GM21825 (cell line): ENCODE results near the gene GLYATL3.
"Not testable (repeated sequence)": the region's sequence is repeated elsewhere in the genome, so short reads cannot be mapped to it uniquely, and the experiment has no call there.

ENCODE experiments used
- ATAC-seq: cut with Tn5 transposase; IDR thresholded peaks from one replicate; pipeline ENCODE4 v1.9.1; 2021; ENCODE audit warnings: mild to moderate bottlenecking, moderate library complexity; ENCODE audit not compliant: unreplicated experiment

The GLYATL3 gene

DNA sequence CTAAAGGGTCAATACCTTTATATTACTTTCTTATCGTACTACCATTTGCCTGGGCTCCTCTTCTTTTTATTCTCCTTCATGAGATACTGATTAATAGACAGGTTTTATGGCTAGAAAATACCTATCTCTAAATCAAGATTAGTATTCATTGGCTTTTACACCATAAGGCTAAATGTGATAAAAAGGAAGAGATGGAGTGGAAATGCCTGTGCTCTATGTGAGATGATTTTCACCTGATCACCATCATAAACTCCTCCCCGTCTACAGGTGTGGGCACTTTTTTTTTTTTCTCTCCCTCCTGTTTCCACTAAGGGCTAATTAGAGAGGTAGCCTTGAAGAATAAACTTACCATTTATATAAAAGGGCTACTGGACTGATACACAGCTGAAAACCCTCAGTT, at the start of gene GLYATL3:
GLYATL3 (plus strand) TSS at position 301 of the 400 bp plus-strand sequence. CDS start 12,068 bp downstream, outside the sequence.
- ATAC-seq, result no peak

GRCh38 chr6:49453221-49453620, 46.5 kb upstream of the GLYATL3 start:
- ATAC-seq, result no peak

- peak; percentile 79 for ATAC-seq
Observed at GRCh38 chr6:49454787-49455709, 44.7 kb upstream of the GLYATL3 start.

- ATAC-seq, result no peak
Observed at GRCh38 chr6:49457771-49458170, 42.0 kb upstream of the GLYATL3 start.

DNA sequence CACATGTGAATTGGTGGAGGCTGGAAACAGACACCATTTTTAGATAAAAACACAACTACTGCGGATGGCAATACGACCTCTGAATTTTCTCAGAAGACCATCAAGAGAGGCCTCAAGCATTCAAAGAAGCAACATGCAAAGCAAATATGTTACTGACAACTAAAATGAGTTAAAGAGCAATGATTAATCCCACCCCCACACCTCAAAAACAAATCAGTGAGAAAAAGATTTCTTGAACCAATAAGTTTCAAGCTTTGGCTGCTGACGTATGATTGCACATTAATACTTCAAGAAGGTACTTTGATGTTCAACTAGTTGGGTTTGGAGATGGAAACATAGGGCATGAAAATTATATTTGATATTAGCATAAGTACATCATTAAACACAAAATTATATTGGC, 37.7 kb upstream of the GLYATL3 start:
- no peak for ATAC-seq

GRCh38 chr6:49462599-49462926, 37.2 kb upstream of the GLYATL3 start:
- ATAC-seq, result peak; percentile 6

DNA sequence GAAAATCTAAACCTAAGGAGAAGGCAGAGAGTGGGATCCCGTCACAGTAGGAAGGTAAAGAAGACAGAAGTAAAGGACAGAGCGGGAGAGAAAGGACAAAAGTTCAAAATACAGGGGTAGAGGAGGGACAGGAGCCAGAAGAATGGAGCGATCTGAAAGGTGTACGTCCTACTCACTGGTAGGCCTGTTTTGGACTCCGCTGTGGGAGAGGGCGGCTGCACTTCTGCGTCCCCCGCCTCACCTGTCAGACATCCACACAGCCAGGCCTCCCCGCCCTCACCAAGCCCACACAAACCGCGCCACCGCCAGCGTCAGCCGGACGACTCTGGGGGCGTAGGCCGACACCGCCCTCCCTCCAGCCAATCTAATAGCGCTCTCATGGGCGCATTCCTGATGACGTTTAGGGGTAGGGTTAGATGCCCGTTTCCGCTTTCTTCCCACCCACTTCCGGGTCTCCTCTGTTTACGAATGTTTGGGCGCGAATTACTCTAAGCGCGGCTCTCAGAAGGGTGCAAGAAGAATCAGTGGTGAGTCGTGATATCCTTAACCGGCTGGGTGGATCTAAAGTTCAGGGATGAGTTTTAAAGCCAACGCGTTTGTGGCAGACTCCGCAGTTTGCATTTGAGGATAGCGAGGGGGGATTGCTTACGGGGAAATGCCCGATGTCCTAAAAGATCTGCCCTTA, 36.7 kb upstream of the GLYATL3 start, which contains the start of the genes CENPQ and MMUT:
CENPQ (plus strand) TSS at position 444 of the 685 bp plus-strand sequence. CDS start 6,807 bp downstream, outside the sequence.
MMUT (minus strand) TSS at position 327 of the 685 bp plus-strand sequence. CDS start 3,787 bp downstream, outside the sequence.
- ATAC-seq, result peak; percentile 99

DNA sequence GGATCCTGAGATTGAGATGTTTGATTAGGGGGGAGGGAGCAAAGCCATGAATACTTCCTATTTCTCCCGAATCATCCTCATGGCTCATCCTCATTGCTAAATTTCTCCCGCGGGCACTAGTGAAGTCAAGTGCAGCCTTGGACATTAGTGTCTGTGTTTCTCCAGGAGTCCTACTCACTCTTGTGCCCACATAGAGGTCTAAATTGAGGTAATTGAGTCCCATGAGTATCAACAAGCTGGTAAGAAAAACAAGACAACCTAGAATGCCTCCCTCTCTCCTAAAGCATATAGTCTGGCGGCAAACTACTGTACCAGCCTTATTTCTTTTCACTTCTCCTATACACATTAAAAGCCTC, 36.1 kb upstream of the GLYATL3 start:
- ATAC-seq, result peak; percentile 3

GRCh38 chr6:49464691-49465090, 35.0 kb upstream of the GLYATL3 start:
- no peak for ATAC-seq

- ATAC-seq, result no peak
Observed at GRCh38 chr6:49468042-49468441, 31.7 kb upstream of the GLYATL3 start.

DNA sequence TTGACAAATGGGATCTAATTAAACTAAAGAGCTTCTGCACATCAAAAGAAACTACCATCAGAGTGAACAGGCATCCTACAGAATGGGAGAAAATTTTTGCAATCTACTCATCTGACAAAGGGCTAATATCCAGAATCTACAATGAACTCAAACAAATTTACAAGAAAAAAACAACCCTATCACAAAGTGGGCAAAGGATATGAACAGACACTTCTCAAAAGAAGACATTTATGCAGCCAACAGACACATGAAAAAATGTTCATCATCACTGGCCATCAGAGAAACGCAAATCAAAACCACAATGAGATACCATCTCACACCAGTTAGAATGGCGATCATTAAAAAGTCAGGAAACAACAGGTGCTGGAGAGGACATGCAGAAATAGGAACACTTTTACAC, 23.2 kb upstream of the GLYATL3 start:
- ATAC-seq, result not testable (repeated sequence)

GRCh38 chr6:49479308-49479970, 20.3 kb upstream of the GLYATL3 start:
- no peak for ATAC-seq

- not testable (repeated sequence) for ATAC-seq
Observed at GRCh38 chr6:49481846-49482245, 17.9 kb upstream of the GLYATL3 start.

GRCh38 chr6:49483380-49483779, 16.3 kb upstream of the GLYATL3 start:
- ATAC-seq, result not testable (repeated sequence)

DNA sequence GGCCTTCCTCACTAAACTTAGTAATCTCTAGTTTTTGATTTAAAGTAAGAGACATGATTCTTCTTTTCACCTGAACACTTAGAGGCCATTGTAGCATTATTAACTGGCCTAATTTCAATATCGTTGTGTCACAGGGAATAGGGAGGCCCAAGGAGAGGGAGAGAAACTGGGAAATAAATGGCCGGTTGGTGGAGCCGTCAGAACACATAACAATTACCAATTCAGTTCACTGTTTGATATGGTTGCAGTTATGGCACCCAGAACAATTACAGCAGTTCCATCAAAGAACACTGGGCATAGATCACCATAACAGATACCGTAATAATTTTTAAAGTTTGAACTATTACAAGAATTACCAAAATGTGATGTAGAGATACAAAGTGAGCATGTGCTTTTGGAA, 9.1 kb upstream of the GLYATL3 start:
- ATAC-seq, result no peak

- ATAC-seq, result no peak
Observed at GRCh38 chr6:49497304-49497703, 2.4 kb upstream of the GLYATL3 start.

DNA sequence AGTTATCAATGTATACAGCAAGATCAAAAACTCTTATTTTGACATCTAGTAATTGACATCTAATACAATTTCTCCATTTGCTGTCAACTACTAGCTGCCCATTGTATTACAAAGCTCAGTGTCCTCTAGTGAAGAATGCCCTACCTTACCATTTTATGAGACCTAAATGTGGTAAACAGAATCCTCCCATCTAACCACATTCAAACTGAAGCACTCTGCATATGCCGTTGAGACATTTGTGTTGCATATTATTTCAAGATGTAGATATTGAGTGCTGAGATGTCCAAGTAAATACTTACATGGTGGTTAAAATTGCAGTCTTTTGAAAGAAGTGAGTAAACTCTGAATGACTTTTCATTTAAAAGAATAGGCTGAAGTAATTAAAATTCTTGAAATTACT, 597 bp upstream of the GLYATL3 start:
- no peak for ATAC-seq

- no peak for ATAC-seq
Observed at GRCh38 chr6:49504666-49505065, 4.9 kb downstream of the GLYATL3 start.

DNA sequence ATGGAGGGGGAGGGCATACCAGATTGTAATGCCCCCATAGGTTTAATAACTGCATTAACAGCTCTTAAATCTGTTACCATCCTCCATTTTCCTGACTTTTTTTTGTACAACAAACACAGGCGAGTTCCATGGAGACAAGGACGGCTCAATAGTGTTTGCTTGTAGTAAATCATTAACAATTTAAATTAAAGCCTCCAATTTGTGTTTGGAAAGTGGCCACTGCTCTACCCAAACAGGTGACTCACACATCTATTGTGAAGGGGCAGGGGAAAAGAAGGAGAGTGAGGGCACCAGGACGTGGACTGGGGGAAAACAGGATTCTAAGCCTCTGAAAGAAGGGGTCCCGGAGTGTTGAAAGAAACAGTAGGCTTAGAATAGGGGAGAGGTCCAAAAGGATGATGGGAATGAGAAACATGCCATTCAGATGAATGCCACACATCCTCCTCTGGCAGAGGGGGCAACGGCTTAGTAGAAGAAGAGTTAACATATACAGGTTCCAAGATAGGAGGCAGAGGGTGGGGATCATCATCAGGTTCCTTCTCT, 6.9 kb downstream of the GLYATL3 start:
- no peak for ATAC-seq

DNA sequence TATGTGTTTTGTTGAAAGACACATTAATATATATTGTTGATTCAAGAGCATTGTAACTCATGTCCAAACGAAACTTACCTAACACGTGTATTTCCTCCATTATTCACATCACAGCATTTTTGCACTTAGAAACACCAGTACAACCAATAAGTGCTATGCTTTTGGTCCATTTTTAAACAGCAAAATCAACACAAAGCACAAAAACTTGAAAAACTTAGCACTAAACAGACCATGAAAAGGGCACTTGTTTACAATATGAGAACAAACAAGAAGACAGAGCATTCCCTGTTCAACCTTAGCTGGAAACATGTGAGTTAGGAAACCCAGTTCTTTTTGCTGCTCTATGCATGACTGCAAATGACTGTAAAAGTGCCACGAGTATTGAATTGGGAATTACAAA, 9.6 kb downstream of the GLYATL3 start:
- no peak for ATAC-seq
